Subcutaneous abdominal adipose tissue (tissue), 5 donors: Measurements from ENCODE around the gene HTR2A.

ENCODE experiments used
- H3K27ac ChIP-seq: one replicate; pipeline ENCODE4 v1.7.0; 2013; ENCODE audit warnings: low read depth, mild to moderate bottlenecking, inconsistent platforms, low read length, moderate library complexity
- H3K27me3 ChIP-seq, 5 donors: one replicate each; pipeline ENCODE4 v1.7.0; 2013; ENCODE audit warnings: low read length in 5 of 5, inconsistent platforms in 1 of 5; ENCODE audit not compliant: control insufficient read depth in 5 of 5, insufficient read depth in 4 of 5
- H3K36me3 ChIP-seq, 5 donors: one replicate each; pipeline ENCODE4 v1.7.0; 2013; ENCODE audit warnings: low read length in 5 of 5; ENCODE audit not compliant: control insufficient read depth in 5 of 5, insufficient read depth in 5 of 5
- H3K4me1 ChIP-seq, 5 donors: one replicate each; pipeline ENCODE4 v1.7.0; 2013; ENCODE audit warnings: low read length in 5 of 5, mild to moderate bottlenecking in 3 of 5, moderate library complexity in 1 of 5; ENCODE audit not compliant: control insufficient read depth in 5 of 5, insufficient read depth in 5 of 5
- H3K4me3 ChIP-seq, 5 donors: one replicate each; pipeline ENCODE4 v1.7.0; 2013; ENCODE audit warnings: low read length in 5 of 5, low read depth in 1 of 5
- H3K9ac ChIP-seq, 5 donors: one replicate each; pipeline ENCODE4 v1.7.0; 2013; ENCODE audit warnings: low read length in 5 of 5, mild to moderate bottlenecking in 4 of 5, moderate library complexity in 3 of 5
- H3K9me3 ChIP-seq, 5 donors: one replicate each; pipeline ENCODE4 v1.7.0; 2013; ENCODE audit warnings: low read length in 5 of 5; ENCODE audit not compliant: control insufficient read depth in 5 of 5
- donor health status: healthy.
- donor health status: healthy.
- donor health status: healthy.
- donor health status: healthy.
- donor health status: healthy.

Gene HTR2A

GRCh38 chr13:46799139-46799538 is 97.7 kb downstream of the HTR2A start:
- no peak overlapping the region for H3K27ac ChIP-seq
- H3K9me3 ChIP-seq, result no peaks in the 10 kb centered on the region
- no peak overlapping the region for H3K4me3 ChIP-seq
- no peak overlapping the region for H3K9ac ChIP-seq
- H3K4me1 ChIP-seq, result peaks cover 0 to 30% (median 26%) of the 10 kb centered on the region in 5 donors
- no peaks in the 10 kb centered on the region for H3K27me3 ChIP-seq
- H3K36me3 ChIP-seq, result no peaks in the 10 kb centered on the region

- H3K4me1 ChIP-seq, result peaks cover 0 to 31% (median 29%) of the 10 kb centered on the region in 5 donors
- H3K27me3 ChIP-seq, result no peaks in the 10 kb centered on the region
- peak overlapping the region; percentile 80 to 100 (median 98) for H3K4me3 ChIP-seq
- H3K9me3 ChIP-seq, result no peaks in the 10 kb centered on the region
- peak overlapping the region; percentile 60 to 97 (median 94) for H3K9ac ChIP-seq
- H3K27ac ChIP-seq, result peak overlapping the region; percentile 91
- no peaks in the 10 kb centered on the region for H3K36me3 ChIP-seq
Measured at GRCh38 chr13:46797501-46798237, 99.2 kb downstream of the HTR2A start.

GRCh38 chr13:46796515-46797474 is 100.1 kb downstream of the HTR2A start, which contains the start of gene ESD:
ESD (minus strand) TSS chr13:46797161; CDS start chr13:46791413, 5,748 bp downstream.
- peak within 1 kb of the TSS; percentile 91 for H3K27ac ChIP-seq
- peak within 1 kb of the TSS; percentile 79 to 97 (median 94) for H3K9ac ChIP-seq
- H3K36me3 ChIP-seq, result no peaks in the 10 kb centered on the region
- no peaks in the 10 kb centered on the region for H3K27me3 ChIP-seq
- peak within 1 kb of the TSS; percentile 90 to 100 (median 98) for H3K4me3 ChIP-seq
- H3K4me1 ChIP-seq, result peaks cover 0 to 31% (median 29%) of the 10 kb centered on the region in 5 donors
- H3K9me3 ChIP-seq, result no peaks in the 10 kb centered on the region

GRCh38 chr13:46796129-46796514 is 100.7 kb downstream of the HTR2A start:
- Histone ChIP-seq H3K4me3 (peak overlapping the region; percentile 90 to 100 (median 98)), H3K27ac (peak overlapping the region; percentile 91), H3K27me3 (no peaks in the 10 kb centered on the region), H3K9ac (peak overlapping the region; percentile 79 to 97 (median 94)), H3K9me3 (no peaks in the 10 kb centered on the region), H3K36me3 (peaks cover 0 to 3% (median 1%) of the 10 kb centered on the region in 5 donors), H3K4me1 (peaks cover 0 to 31% (median 29%) of the 10 kb centered on the region in 5 donors)

- H3K27ac ChIP-seq, result no peak overlapping the region
Measured at GRCh38 chr13:46795321-46795720, 101.5 kb downstream of the HTR2A start.

GRCh38 chr13:46783504-46783903 is 113.3 kb downstream of the HTR2A start:
- Histone ChIP-seq H3K36me3 (peaks cover 53 to 87% (median 71%) of the 10 kb centered on the region in 5 donors), H3K4me3 (no peak overlapping the region), H3K4me1 (no peaks in the 10 kb centered on the region), H3K27me3 (no peaks in the 10 kb centered on the region), H3K27ac (no peak overlapping the region), H3K9me3 (no peaks in the 10 kb centered on the region), H3K9ac (no peak overlapping the region)

More at GRCh38 chr13:46795321-46795720, 101.5 kb downstream of the HTR2A start:
- Histone ChIP-seq H3K9me3 (no peaks in the 10 kb centered on the region), H3K4me1 (peaks cover 0 to 31% (median 29%) of the 10 kb centered on the region in 5 donors), H3K36me3 (peaks cover 7 to 11% (median 9%) of the 10 kb centered on the region in 5 donors), H3K4me3 (no peak overlapping the region), H3K27me3 (no peaks in the 10 kb centered on the region), H3K9ac (peak overlapping the region in 1 of 5 donors; percentile 8)

GRCh38 chr13:46782691-46783090 is 114.2 kb downstream of the HTR2A start:
- no peaks in the 10 kb centered on the region for H3K4me1 ChIP-seq
- no peaks in the 10 kb centered on the region for H3K27me3 ChIP-seq
- no peak overlapping the region for H3K4me3 ChIP-seq
- H3K36me3 ChIP-seq, result peaks cover 54 to 91% (median 68%) of the 10 kb centered on the region in 5 donors
- H3K27ac ChIP-seq, result no peak overlapping the region
- H3K9ac ChIP-seq, result no peak overlapping the region
- H3K9me3 ChIP-seq, result no peaks in the 10 kb centered on the region

GRCh38 chr13:46782066-46782465 is 114.8 kb downstream of the HTR2A start:
- Histone ChIP-seq H3K9ac (no peak overlapping the region), H3K4me3 (no peak overlapping the region), H3K9me3 (no peaks in the 10 kb centered on the region), H3K4me1 (no peaks in the 10 kb centered on the region), H3K27ac (no peak overlapping the region), H3K36me3 (peaks cover 54 to 94% (median 73%) of the 10 kb centered on the region in 5 donors), H3K27me3 (no peaks in the 10 kb centered on the region)
